GM23248 (cell line): ENCODE measurements around the gene MFRP.

Source experiments
- EZH2 ChIP-seq: fragments of 200-600 bp; sonication (generic); IDR thresholded peaks from 2 replicates; pipeline ENCODE4 v1.6.1; 2018; ENCODE audit warnings: antibody characterized with exemption, mild to moderate bottlenecking; ENCODE audit not compliant: insufficient read depth, poor library complexity, severe bottlenecking
- EZH2phosphoT487 ChIP-seq: fragments of 200-600 bp; sonication (generic); IDR thresholded peaks from 2 replicates; pipeline ENCODE4 v1.6.1; 2018; ENCODE audit warnings: antibody characterized with exemption, moderate library complexity, mild to moderate bottlenecking, low read depth; ENCODE audit not compliant: insufficient read depth

- TF ChIP-seq EZH2 (no peak), EZH2phosphoT487 (no peak)
Observed at GRCh38 chr11:119329320-119329719, 17.2 kb downstream of the MFRP start.
